Measurements from ENCODE around the gene TRIP6.
A peak's percentile ranks its signal among the peaks of the same experiment; 100 is the strongest.
"Not testable (repeated sequence)": the region's sequence is repeated elsewhere in the genome, so short reads cannot be mapped to it uniquely, and the experiment has no call there.

Gene TRIP6

DNA sequence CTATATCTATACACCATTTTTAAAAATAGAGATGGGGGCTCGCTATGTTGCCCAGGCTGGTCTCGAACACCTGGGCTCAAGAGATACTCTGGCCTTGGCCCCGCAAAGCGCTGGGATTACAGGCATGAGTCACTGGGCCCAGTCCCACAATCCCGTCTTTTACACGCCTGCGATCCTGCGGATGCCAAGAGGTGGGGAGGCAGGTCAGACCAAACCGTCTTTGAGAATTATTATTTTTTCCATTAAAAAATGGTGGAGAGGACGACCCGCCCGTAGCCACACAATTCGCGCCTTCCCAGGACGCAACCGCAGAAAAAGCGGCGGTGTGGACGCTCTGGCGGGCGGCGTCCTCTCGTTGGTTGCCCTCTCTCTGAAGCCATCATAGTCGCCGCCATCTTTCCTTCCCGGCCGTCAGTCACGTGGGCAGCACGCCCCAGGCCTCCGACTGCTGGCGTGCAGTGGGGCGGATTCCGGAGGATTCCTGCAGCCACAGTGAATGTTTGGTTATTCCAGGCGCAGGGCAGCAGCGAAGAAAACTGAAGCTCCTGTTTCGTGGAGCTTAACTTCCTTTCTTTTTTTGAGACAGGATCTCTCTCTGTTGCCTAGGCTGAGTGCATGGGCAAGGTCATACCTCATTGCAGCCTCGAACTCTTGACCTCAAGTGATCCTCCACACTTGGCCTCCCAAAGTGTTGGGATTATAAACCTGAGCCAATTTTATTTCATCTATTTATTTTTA is 29.9 kb upstream of the TRIP6 start:
- H3K9ac ChIP-seq (ENCODE audit: low read length in 5 of 5), result peak overlapping the region; percentile 11 to 76 (median 41)

DNA sequence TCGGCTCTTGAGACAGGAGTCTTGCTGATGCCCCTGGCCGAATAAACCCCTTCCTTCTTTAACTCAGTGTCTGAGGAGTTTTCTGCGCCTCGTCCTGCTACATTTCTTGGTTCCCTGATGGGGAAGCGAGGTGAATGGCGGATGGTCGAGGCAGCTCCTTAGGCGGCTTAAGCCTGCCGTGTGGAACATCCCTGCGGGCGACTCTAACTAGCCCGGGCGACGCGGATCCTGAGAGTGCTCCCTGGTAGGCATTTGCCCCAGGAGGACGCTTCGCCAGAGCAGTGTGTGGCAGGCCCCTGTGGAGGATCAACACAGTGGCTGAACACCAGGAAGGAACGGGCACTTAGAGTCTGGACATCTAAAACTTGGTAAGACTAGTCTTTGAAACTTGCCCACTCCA is 27.8 kb upstream of the TRIP6 start:
- H3K4me1 ChIP-seq (ENCODE audit: control insufficient read depth in 5 of 5, insufficient read depth in 5 of 5, low read length in 5 of 5), result peaks cover 0 to 21% (median 11%) of the 10 kb centered on the region in 5 donors
- no peak overlapping the region for H3K9ac ChIP-seq (ENCODE audit: low read length in 5 of 5)
- no peak overlapping the region for H3K27ac ChIP-seq (ENCODE audit: low read depth, low read length)
- H3K4me3 ChIP-seq (ENCODE audit: low read depth in 1 of 5, low read length in 5 of 5), result no peak overlapping the region
- H3K36me3 ChIP-seq (ENCODE audit: control insufficient read depth in 5 of 5, insufficient read depth in 5 of 5, low read length in 5 of 5), result no peaks in the 10 kb centered on the region
- no peaks in the 10 kb centered on the region for H3K27me3 ChIP-seq (ENCODE audit: control insufficient read depth in 5 of 5, insufficient read depth in 4 of 5, low read length in 5 of 5)
- H3K9me3 ChIP-seq (ENCODE audit: control insufficient read depth in 5 of 5, low read length in 5 of 5), result no peaks in the 10 kb centered on the region

More for the DNA sequence above, 29.9 kb upstream of the TRIP6 start:
- Histone ChIP-seq H3K4me1 (ENCODE audit: control insufficient read depth in 5 of 5, insufficient read depth in 5 of 5, low read length in 5 of 5) (peaks cover 0 to 21% (median 11%) of the 10 kb centered on the region in 5 donors), H3K27ac (ENCODE audit: low read depth, low read length) (peak overlapping the region; percentile 78), H3K27me3 (ENCODE audit: control insufficient read depth in 5 of 5, insufficient read depth in 4 of 5, low read length in 5 of 5) (no peaks in the 10 kb centered on the region), H3K9me3 (ENCODE audit: control insufficient read depth in 5 of 5, low read length in 5 of 5) (no peaks in the 10 kb centered on the region), H3K36me3 (ENCODE audit: control insufficient read depth in 5 of 5, insufficient read depth in 5 of 5, low read length in 5 of 5) (no peaks in the 10 kb centered on the region), H3K4me3 (ENCODE audit: low read depth in 1 of 5, low read length in 5 of 5) (peak overlapping the region; percentile 59 to 85 (median 66))

DNA sequence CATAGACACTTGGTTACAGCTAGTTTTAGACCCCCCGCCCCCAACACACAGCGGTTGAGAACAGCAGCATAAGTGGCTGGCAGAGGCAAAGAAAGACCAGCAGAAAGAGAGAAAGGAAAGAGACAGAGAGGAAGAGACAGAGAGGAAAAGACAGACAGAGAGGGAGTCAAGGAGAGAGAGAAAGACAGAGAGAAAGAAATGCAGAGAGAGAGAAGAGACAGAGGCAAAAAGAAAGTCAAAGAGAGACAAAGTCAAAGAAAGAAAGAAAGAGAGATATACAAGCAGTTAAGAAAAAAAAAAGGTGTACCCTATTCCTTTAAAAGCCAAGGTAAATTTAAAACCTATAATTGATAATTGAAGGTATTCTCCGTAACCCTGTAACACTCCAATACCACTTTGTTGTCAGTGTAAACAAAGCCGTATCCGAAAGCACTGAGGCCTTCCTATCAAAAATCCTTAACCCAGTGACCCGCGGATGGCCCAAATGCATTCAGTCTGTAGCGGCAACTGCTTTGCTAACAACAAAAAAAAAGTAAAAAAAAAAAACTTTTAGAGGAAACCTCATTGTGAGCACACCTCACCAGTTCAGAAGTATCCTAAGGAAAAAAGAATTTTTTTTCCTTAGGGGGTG is 26.6 kb upstream of the TRIP6 start:
- H3K9ac ChIP-seq (ENCODE audit: low read length in 5 of 5), result peak overlapping the region in 1 of 5 donors; percentile 11
- peaks cover 0 to 26% (median 11%) of the 10 kb centered on the region in 5 donors for H3K4me1 ChIP-seq (ENCODE audit: control insufficient read depth in 5 of 5, insufficient read depth in 5 of 5, low read length in 5 of 5)
- H3K9me3 ChIP-seq (ENCODE audit: control insufficient read depth in 5 of 5, low read length in 5 of 5), result no peaks in the 10 kb centered on the region
- no peak overlapping the region for H3K27ac ChIP-seq (ENCODE audit: low read depth, low read length)
- H3K4me3 ChIP-seq (ENCODE audit: low read depth in 1 of 5, low read length in 5 of 5), result no peak overlapping the region
- H3K36me3 ChIP-seq (ENCODE audit: control insufficient read depth in 5 of 5, insufficient read depth in 5 of 5, low read length in 5 of 5), result no peaks in the 10 kb centered on the region
- no peaks in the 10 kb centered on the region for H3K27me3 ChIP-seq (ENCODE audit: control insufficient read depth in 5 of 5, insufficient read depth in 4 of 5, low read length in 5 of 5)

DNA sequence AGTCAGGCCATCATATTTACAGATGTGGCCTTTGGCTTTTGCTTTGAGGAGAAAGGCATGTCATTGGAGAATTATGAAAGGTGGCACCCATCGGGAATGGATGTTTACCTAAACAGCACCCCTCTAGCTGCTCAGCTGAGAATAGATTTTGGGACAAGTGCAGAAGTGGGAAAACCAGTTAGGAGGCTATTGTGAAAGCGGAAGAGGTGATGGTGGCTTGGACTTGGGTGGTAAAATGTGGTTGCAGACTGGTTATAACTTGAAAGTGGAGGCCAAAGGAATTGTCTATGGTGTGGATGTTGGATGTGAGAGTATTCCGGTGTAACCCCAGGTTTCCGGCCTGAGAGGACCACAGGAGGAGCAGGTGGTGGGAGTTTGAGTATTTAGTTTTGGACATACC is 19.8 kb upstream of the TRIP6 start:
- no peak overlapping the region for H3K27ac ChIP-seq (ENCODE audit: low read depth, low read length)
- H3K36me3 ChIP-seq (ENCODE audit: control insufficient read depth in 5 of 5, insufficient read depth in 5 of 5, low read length in 5 of 5), result no peaks in the 10 kb centered on the region
- H3K9ac ChIP-seq (ENCODE audit: low read length in 5 of 5), result peak overlapping the region in 1 of 5 donors; percentile 38

DNA sequence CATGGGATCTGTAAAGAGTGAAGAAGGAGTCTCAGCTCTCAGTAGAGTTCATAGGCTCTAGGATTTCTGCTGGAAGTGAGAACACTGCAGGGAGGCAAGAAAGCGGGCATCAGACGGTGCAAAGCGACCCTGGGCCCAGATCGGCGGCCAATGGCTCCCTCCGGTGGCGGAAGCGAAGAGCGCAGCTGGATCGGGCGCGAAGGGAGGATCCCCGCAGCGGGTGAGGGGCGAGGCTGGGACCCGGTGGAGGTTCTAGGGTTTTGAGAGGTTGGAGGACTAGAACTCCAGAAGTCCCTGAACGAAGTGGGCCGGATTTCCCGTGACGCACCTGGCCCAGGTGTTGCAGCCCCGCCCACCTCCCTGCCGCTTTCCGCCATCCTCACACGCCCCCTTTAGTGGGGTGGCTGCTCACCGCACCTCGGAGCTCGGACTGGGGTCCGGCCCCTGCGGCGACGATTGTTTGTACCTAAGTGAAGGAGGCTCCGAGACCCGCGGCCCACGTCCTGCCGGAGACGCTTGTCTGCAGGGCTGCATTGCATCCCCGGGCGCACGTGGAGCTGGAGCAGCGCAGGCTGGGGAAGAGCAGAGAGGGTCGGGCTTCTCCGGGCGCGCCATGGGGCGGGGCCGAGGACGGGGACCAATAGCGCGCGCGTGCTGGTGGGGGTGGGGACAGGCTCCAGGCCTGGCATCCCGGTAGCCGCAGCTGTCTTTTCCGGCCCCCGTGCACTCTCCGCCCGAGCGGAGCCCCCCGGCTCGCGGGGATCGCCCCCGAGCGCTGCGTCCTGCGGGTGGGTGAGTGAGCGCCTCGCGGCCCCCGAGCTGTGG is 14.9 kb upstream of the TRIP6 start, which contains the start of gene SLC12A9:
TSS of gene SLC12A9 (plus strand) at position 666 of the 825 bp plus-strand sequence. CDS start 1,485 bp downstream, outside the sequence.
- Histone ChIP-seq H3K4me3 (ENCODE audit: low read depth in 1 of 5, low read length in 5 of 5) (peak within 1 kb of the TSS; percentile 65 to 77 (median 70)), H3K9ac (ENCODE audit: low read length in 5 of 5) (peak within 1 kb of the TSS in 4 of 5 donors; percentile 16 to 77 (median 62)), H3K9me3 (ENCODE audit: control insufficient read depth in 5 of 5, low read length in 5 of 5) (no peaks in the 10 kb centered on the region), H3K27ac (ENCODE audit: low read depth, low read length) (peak within 1 kb of the TSS; percentile 23), H3K36me3 (ENCODE audit: control insufficient read depth in 5 of 5, insufficient read depth in 5 of 5, low read length in 5 of 5) (peaks cover 0 to 13% (median 4%) of the 10 kb centered on the region in 5 donors), H3K4me1 (ENCODE audit: control insufficient read depth in 5 of 5, insufficient read depth in 5 of 5, low read length in 5 of 5) (peaks cover 0 to 28% (median 18%) of the 10 kb centered on the region in 5 donors), H3K27me3 (ENCODE audit: control insufficient read depth in 5 of 5, insufficient read depth in 4 of 5, low read length in 5 of 5) (no peaks in the 10 kb centered on the region)

More for the DNA sequence above, 19.8 kb upstream of the TRIP6 start:
- H3K4me3 ChIP-seq (ENCODE audit: low read depth in 1 of 5, low read length in 5 of 5), result no peak overlapping the region
- H3K4me1 ChIP-seq (ENCODE audit: control insufficient read depth in 5 of 5, insufficient read depth in 5 of 5, low read length in 5 of 5), result peaks cover 0 to 15% (median 8%) of the 10 kb centered on the region in 5 donors
- H3K27me3 ChIP-seq (ENCODE audit: control insufficient read depth in 5 of 5, insufficient read depth in 4 of 5, low read length in 5 of 5), result no peaks in the 10 kb centered on the region
- no peaks in the 10 kb centered on the region for H3K9me3 ChIP-seq (ENCODE audit: control insufficient read depth in 5 of 5, low read length in 5 of 5)

DNA sequence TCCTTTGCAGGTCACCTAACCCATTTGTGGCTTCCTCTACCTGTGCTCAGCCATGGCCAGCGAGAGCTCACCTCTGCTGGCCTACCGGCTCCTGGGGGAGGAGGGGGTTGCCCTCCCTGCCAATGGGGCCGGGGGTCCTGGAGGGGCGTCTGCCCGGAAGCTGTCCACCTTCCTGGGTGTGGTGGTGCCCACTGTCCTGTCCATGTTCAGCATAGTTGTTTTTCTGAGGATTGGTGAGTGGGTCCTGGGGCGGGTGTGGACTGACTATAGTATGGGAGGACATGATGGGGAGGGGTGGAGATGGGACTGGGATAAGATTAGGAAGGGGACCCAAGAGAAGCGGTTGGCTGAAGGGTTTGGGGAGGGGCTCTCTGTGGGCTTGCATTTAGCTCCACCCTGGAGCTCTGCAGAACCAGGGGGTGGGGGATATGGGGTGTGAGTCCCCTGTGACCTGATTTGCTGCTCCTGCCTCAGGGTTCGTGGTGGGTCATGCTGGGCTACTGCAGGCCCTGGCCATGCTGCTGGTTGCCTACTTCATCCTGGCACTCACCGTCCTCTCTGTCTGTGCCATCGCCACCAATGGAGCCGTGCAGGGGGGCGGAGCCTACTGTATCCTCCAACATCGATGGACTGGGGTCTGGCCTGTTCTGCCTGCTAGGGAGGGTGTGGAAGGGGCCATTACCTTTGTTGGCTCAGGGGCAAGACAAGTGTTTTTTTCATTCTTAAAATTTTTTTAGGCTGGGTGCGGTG is 12.9 kb upstream of the TRIP6 start:
- Histone ChIP-seq H3K9ac (ENCODE audit: low read length in 5 of 5) (no peak overlapping the region), H3K27me3 (ENCODE audit: control insufficient read depth in 5 of 5, insufficient read depth in 4 of 5, low read length in 5 of 5) (no peaks in the 10 kb centered on the region), H3K27ac (ENCODE audit: low read depth, low read length) (no peak overlapping the region), H3K36me3 (ENCODE audit: control insufficient read depth in 5 of 5, insufficient read depth in 5 of 5, low read length in 5 of 5) (peaks cover 0 to 23% (median 8%) of the 10 kb centered on the region in 5 donors), H3K9me3 (ENCODE audit: control insufficient read depth in 5 of 5, low read length in 5 of 5) (no peaks in the 10 kb centered on the region), H3K4me1 (ENCODE audit: control insufficient read depth in 5 of 5, insufficient read depth in 5 of 5, low read length in 5 of 5) (peaks cover 0 to 28% (median 18%) of the 10 kb centered on the region in 5 donors), H3K4me3 (ENCODE audit: low read depth in 1 of 5, low read length in 5 of 5) (no peak overlapping the region)

DNA sequence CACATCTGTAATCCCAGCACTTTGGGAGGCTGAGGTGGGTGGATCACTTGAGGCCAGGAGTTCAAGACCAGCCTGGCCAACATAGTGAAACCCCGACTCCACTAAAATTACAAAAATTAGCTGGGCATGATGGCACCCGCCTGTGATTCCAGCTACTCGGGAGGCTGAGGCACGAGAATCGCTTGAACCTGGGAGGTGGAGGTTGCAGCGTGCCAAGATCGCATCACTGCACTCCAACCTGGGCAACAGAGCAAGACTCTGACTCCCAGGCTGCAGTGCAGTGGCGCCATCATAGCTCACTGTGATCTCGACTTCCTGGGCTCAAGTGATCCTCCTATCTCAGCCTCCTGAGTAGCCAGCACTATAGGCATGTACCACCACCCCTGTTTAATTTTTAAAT is 12.3 kb upstream of the TRIP6 start:
- not testable (repeated sequence) for H3K4me3 ChIP-seq (ENCODE audit: low read depth in 1 of 5, low read length in 5 of 5); H3K9me3 ChIP-seq (ENCODE audit: control insufficient read depth in 5 of 5, low read length in 5 of 5); H3K9ac ChIP-seq (ENCODE audit: low read length in 5 of 5); H3K27ac ChIP-seq (ENCODE audit: low read depth, low read length); H3K27me3 ChIP-seq (ENCODE audit: control insufficient read depth in 5 of 5, insufficient read depth in 4 of 5, low read length in 5 of 5)
- Histone ChIP-seq H3K4me1 (ENCODE audit: control insufficient read depth in 5 of 5, insufficient read depth in 5 of 5, low read length in 5 of 5) (peaks cover 0 to 28% (median 18%) of the 10 kb centered on the region in 5 donors), H3K36me3 (ENCODE audit: control insufficient read depth in 5 of 5, insufficient read depth in 5 of 5, low read length in 5 of 5) (peaks cover 0 to 29% (median 10%) of the 10 kb centered on the region in 5 donors)

DNA sequence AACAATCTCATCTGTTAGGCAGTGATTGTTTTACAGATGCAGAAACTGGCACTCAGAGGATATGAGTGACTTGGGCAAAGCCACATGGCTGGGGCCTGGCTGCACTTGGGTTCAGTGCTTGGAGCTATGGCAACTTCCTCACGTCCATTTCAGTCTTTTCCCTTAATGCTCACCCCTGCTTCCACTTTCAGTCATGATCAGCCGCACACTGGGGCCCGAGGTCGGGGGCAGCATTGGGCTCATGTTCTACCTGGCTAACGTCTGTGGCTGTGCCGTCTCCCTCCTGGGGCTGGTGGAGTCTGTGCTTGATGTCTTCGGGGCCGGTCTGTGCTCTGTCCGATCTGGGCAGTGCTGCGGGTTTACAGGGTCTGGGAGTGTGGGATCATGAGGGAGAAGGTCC is 11.7 kb upstream of the TRIP6 start:
- peaks cover 0 to 35% (median 17%) of the 10 kb centered on the region in 5 donors for H3K36me3 ChIP-seq (ENCODE audit: control insufficient read depth in 5 of 5, insufficient read depth in 5 of 5, low read length in 5 of 5)

DNA sequence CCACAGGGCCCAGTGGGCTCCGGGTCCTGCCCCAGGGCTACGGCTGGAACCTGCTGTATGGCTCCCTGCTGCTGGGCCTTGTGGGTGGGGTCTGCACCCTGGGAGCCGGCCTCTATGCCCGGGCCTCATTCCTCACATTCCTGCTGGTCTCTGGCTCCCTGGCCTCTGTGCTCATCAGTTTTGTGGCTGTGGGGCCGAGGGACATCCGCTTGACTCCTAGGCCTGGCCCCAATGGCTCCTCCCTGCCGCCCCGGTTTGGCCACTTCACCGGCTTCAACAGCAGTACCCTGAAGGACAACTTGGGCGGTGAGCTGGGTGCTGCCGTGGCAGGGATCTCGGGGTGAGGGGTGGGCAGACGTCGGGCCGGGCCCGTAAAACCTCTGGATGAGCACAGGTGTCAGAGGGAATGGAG is 10.3 kb upstream of the TRIP6 start:
- Histone ChIP-seq H3K4me3 (ENCODE audit: low read depth in 1 of 5, low read length in 5 of 5) (no peak overlapping the region), H3K27me3 (ENCODE audit: control insufficient read depth in 5 of 5, insufficient read depth in 4 of 5, low read length in 5 of 5) (no peaks in the 10 kb centered on the region), H3K9me3 (ENCODE audit: control insufficient read depth in 5 of 5, low read length in 5 of 5) (no peaks in the 10 kb centered on the region), H3K4me1 (ENCODE audit: control insufficient read depth in 5 of 5, insufficient read depth in 5 of 5, low read length in 5 of 5) (peaks cover 0 to 25% (median 15%) of the 10 kb centered on the region in 5 donors), H3K9ac (ENCODE audit: low read length in 5 of 5) (no peak overlapping the region), H3K36me3 (ENCODE audit: control insufficient read depth in 5 of 5, insufficient read depth in 5 of 5, low read length in 5 of 5) (peaks cover 0 to 49% (median 29%) of the 10 kb centered on the region in 5 donors), H3K27ac (ENCODE audit: low read depth, low read length) (no peak overlapping the region)

More for the DNA sequence above, 11.7 kb upstream of the TRIP6 start:
- no peaks in the 10 kb centered on the region for H3K27me3 ChIP-seq (ENCODE audit: control insufficient read depth in 5 of 5, insufficient read depth in 4 of 5, low read length in 5 of 5)
- peaks cover 0 to 28% (median 18%) of the 10 kb centered on the region in 5 donors for H3K4me1 ChIP-seq (ENCODE audit: control insufficient read depth in 5 of 5, insufficient read depth in 5 of 5, low read length in 5 of 5)
- H3K9ac ChIP-seq (ENCODE audit: low read length in 5 of 5), result no peak overlapping the region
- no peaks in the 10 kb centered on the region for H3K9me3 ChIP-seq (ENCODE audit: control insufficient read depth in 5 of 5, low read length in 5 of 5)
- H3K27ac ChIP-seq (ENCODE audit: low read depth, low read length), result no peak overlapping the region
- H3K4me3 ChIP-seq (ENCODE audit: low read depth in 1 of 5, low read length in 5 of 5), result no peak overlapping the region
